Measurements from ENCODE around the gene NKD2.

The NKD2 gene

GRCh38 chr5:1029945-1030625 is 21.5 kb downstream of the NKD2 start:
- no peak for DNase-seq (ENCODE audit: low spot score)

- DNase-seq (ENCODE audit: low spot score), result no peak
These were observed 22.2 kb downstream of the NKD2 start for GRCh38 chr5:1030801-1031271.

- DNase-seq (ENCODE audit: low spot score), result no peak
These were observed 22.8 kb downstream of the NKD2 start for GRCh38 chr5:1031306-1031959.

- DNase-seq (ENCODE audit: low spot score), result no peak
These were observed 23.4 kb downstream of the NKD2 start for GRCh38 chr5:1032011-1032410.

- DNase-seq (ENCODE audit: low spot score), result no peak
These were observed 24.0 kb downstream of the NKD2 start for GRCh38 chr5:1032551-1033027.

GRCh38 chr5:1033178-1033577 is 24.6 kb downstream of the NKD2 start:
- no peak for DNase-seq (ENCODE audit: low spot score)

GRCh38 chr5:1033606-1034420 is 25.2 kb downstream of the NKD2 start:
- DNase-seq (ENCODE audit: low spot score), result no peak

- DNase-seq (ENCODE audit: low spot score), result no peak
These were observed 25.9 kb downstream of the NKD2 start for GRCh38 chr5:1034421-1034905.

- DNase-seq (ENCODE audit: low spot score), result no peak
These were observed 26.4 kb downstream of the NKD2 start for GRCh38 chr5:1034986-1035385.

- DNase-seq (ENCODE audit: low spot score), result no peak
These were observed 27.1 kb downstream of the NKD2 start for GRCh38 chr5:1035421-1036405.

GRCh38 chr5:1036504-1037122 is 28.0 kb downstream of the NKD2 start:
- no peak for DNase-seq (ENCODE audit: low spot score)

GRCh38 chr5:1037123-1037670 is 28.6 kb downstream of the NKD2 start:
- DNase-seq (ENCODE audit: low spot score), result no peak

GRCh38 chr5:1037671-1038416 is 29.2 kb downstream of the NKD2 start:
- no peak for DNase-seq (ENCODE audit: low spot score)

GRCh38 chr5:1038417-1039209 is 30.0 kb downstream of the NKD2 start:
- DNase-seq (ENCODE audit: low spot score), result no peak

GRCh38 chr5:1039210-1039548 is 30.6 kb downstream of the NKD2 start:
- DNase-seq (ENCODE audit: low spot score), result no peak

GRCh38 chr5:1039706-1040260 is 31.2 kb downstream of the NKD2 start:
- DNase-seq (ENCODE audit: low spot score), result no peak

- DNase-seq (ENCODE audit: low spot score), result no peak
These were observed 32.0 kb downstream of the NKD2 start for GRCh38 chr5:1040571-1040970.

GRCh38 chr5:1041225-1042143 is 32.9 kb downstream of the NKD2 start:
- DNase-seq (ENCODE audit: low spot score), result no peak

Data from CD4-positive, alpha-beta T cell treated with Interleukin-15 for 4 hours (primary cell).